ENCODE measurements around the gene C1QL1. TPM values are rescaled to one million over a fixed set of nuclear protein-coding genes. Genes with fewer than 3 reads are reported as not detected.

The C1QL1 gene
- total RNA-seq, 1 donor from 2014 or later: 1.4 TPM

DNA sequence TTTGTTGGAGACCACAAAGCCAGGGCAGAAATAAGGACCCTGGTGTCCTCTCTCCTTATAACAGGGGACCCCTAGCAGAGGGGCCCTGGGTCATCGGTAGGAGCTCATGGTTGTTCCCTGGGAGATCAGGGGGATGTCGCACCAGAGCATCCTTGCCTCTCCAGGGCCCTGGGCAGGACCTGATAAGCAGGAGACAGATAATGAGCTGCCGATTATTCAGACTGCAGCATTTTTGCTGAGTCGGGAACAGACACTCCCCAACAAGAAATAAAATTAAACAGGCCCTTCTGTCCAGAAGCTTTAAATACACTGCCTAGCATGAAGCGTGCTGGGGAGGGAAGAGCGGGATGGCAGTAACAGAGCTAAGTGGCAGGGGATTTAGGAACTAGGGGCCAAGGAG, 37.4 kb downstream of the C1QL1 start:
- H3K27me3 Mint-ChIP-seq (ENCODE audit: unreplicated experiment): no peaks in the 10 kb centered on the region
- no peaks in the 10 kb centered on the region for H3K9me3 Mint-ChIP-seq (ENCODE audit: unreplicated experiment)
- DNase-seq (ENCODE audit: extremely low spot score, unreplicated experiment): no peak
- no peak overlapping the region for H3K4me3 Mint-ChIP-seq (ENCODE audit: unreplicated experiment)
- H3K36me3 Mint-ChIP-seq (ENCODE audit: unreplicated experiment): peaks cover 8% of the 10 kb centered on the region
- TF ChIP-seq, protein P1, sequence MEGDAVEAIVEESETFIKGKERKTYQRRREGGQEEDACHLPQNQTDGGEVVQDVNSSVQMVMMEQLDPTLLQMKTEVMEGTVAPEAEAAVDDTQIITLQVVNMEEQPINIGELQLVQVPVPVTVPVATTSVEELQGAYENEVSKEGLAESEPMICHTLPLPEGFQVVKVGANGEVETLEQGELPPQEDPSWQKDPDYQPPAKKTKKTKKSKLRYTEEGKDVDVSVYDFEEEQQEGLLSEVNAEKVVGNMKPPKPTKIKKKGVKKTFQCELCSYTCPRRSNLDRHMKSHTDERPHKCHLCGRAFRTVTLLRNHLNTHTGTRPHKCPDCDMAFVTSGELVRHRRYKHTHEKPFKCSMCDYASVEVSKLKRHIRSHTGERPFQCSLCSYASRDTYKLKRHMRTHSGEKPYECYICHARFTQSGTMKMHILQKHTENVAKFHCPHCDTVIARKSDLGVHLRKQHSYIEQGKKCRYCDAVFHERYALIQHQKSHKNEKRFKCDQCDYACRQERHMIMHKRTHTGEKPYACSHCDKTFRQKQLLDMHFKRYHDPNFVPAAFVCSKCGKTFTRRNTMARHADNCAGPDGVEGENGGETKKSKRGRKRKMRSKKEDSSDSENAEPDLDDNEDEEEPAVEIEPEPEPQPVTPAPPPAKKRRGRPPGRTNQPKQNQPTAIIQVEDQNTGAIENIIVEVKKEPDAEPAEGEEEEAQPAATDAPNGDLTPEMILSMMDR (IDR thresholded peaks at IDR 0.05): no peak
- H3K27ac Mint-ChIP-seq (ENCODE audit: unreplicated experiment): no peak overlapping the region
- no peaks in the 10 kb centered on the region for H3K4me1 Mint-ChIP-seq (ENCODE audit: unreplicated experiment)

DNA sequence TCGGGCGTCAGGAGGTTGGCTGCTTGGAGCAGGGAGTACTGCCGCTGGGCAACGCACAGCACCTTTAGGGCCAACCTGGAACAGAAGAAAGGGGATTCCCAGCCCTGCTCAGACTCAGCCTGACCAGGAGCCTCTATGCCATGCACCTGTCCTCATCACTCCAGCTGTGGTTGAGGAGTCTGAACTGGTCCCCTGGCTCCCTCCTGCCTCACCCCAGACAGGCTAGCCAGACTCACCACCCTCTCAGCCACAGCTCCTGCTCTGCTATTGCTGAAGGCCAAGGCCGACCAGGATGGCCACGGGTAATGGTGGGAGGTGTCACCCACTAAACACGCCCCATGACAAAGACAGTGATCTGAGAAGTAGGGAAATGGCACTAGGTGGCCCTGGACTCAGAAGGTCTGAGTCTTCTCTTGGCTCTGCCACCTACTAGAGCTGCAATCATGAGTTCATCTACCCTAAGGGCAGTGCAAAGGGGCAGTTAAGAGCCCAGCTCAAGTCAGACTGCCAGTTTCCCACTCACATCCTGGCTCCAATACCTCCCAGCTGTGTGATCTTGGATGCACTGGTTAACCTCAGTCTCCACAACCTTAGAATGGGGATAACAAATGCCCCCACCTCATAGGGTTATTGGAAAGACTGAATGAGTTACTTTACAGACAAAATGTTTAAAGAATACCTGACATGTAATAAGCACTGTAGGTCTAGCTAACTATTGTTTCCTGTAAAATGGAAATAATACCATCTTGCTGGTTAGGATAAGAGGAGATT, 39.0 kb downstream of the C1QL1 start:
- Mint-ChIP-seq H3K9me3 (ENCODE audit: unreplicated experiment) (no peaks in the 10 kb centered on the region), H3K27me3 (ENCODE audit: unreplicated experiment) (no peaks in the 10 kb centered on the region), H3K36me3 (ENCODE audit: unreplicated experiment) (peaks cover 4% of the 10 kb centered on the region), H3K4me3 (ENCODE audit: unreplicated experiment) (no peak overlapping the region), H3K4me1 (ENCODE audit: unreplicated experiment) (no peaks in the 10 kb centered on the region), H3K27ac (ENCODE audit: unreplicated experiment) (no peak overlapping the region)
- TF ChIP-seq, protein P1 (IDR thresholded peaks at IDR 0.05): no peak
- DNase-seq (ENCODE audit: extremely low spot score, unreplicated experiment): no peak

DNA sequence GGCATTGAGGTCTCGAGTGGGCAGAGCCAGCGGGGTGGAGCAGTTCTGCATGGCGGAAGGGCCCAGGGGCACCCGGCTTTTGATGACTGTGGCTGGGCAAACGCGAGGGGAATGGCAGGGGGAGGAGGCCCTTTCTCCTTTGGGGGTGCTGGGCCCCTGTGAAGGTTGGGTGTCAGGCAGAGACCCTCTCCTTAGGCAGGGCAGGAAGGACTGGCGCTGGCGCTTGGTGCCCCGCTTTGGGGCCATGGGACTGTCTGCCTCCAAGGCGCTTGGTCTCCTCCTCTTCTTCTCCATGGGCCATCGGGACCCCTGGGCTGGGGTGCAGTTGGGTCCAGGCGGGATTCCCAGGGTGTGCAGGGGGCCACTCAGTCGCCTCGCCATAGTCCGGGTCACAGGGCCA, 40.0 kb downstream of the C1QL1 start:
- Mint-ChIP-seq H3K9me3 (ENCODE audit: unreplicated experiment) (no peaks in the 10 kb centered on the region), H3K36me3 (ENCODE audit: unreplicated experiment) (peaks cover 4% of the 10 kb centered on the region), H3K27me3 (ENCODE audit: unreplicated experiment) (no peaks in the 10 kb centered on the region), H3K27ac (ENCODE audit: unreplicated experiment) (no peak overlapping the region), H3K4me1 (ENCODE audit: unreplicated experiment) (no peaks in the 10 kb centered on the region), H3K4me3 (ENCODE audit: unreplicated experiment) (no peak overlapping the region)
- TF ChIP-seq, protein P1 (IDR thresholded peaks at IDR 0.05): no peak
- no peak for DNase-seq (ENCODE audit: extremely low spot score, unreplicated experiment)

DNA sequence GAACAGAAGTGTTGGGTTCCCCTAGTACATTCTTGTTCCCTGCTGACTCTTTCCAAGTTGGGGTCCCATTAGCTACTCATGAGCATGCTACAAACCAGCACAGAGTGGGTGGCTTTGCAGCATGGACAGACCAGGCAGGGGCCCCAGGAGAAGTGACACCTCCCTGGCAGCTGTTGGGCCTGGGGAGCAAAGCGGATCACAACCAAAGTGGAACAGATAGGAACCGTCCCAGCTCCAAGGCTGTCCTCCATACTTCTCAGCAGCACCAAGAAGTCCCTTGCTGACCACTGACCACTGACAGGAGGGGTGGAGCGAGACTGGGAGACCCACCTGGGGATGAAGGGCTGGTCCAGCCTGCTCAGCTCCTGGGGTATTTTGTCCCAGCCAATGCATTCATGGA, 40.4 kb downstream of the C1QL1 start:
- TF ChIP-seq, protein P1 (IDR thresholded peaks at IDR 0.05): no peak
- Mint-ChIP-seq H3K9me3 (ENCODE audit: unreplicated experiment) (no peaks in the 10 kb centered on the region), H3K27ac (ENCODE audit: unreplicated experiment) (no peak overlapping the region), H3K36me3 (ENCODE audit: unreplicated experiment) (peaks cover 4% of the 10 kb centered on the region), H3K27me3 (ENCODE audit: unreplicated experiment) (no peaks in the 10 kb centered on the region), H3K4me3 (ENCODE audit: unreplicated experiment) (no peak overlapping the region), H3K4me1 (ENCODE audit: unreplicated experiment) (no peaks in the 10 kb centered on the region)
- DNase-seq (ENCODE audit: extremely low spot score, unreplicated experiment): no peak

DNA sequence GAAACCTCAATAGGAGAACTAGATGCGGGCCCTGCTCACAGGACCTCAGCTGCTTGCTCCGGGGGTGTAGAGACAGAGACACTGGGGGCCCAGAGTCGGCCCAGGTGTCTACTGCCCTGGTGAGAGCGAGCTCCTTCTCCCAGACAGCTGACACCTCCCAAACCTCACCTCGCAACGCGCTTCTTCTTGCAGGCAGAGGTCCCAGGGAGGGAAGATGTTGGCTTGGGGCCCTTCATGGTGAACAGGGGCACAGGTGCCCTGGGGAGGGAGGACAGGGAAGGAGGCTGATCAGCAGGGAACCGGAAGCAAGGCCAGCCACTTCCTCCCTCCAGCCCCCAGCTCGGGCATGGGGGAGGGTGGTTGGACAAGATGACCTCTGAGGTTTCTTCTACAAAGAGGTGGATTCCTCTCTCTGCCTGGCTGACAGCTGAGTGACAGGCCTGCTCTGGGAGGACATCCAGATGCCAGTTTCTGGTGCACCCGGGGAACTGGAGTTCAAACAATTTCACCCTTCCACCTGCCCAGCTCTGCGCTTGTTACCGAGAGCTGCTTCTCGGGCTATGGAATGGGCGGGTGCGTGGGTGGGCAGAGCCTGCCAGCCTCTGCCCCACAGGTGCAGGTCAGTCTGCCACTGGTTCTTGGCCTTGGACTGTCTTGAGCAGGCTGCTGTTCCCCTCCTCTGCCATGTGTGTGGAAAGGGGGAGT, 41.1 kb downstream of the C1QL1 start:
- H3K4me3 Mint-ChIP-seq (ENCODE audit: unreplicated experiment): no peak overlapping the region
- TF ChIP-seq, protein P1 (IDR thresholded peaks at IDR 0.05): no peak
- no peak for DNase-seq (ENCODE audit: extremely low spot score, unreplicated experiment)
- no peak overlapping the region for H3K27ac Mint-ChIP-seq (ENCODE audit: unreplicated experiment)
- H3K9me3 Mint-ChIP-seq (ENCODE audit: unreplicated experiment): no peaks in the 10 kb centered on the region
- no peaks in the 10 kb centered on the region for H3K27me3 Mint-ChIP-seq (ENCODE audit: unreplicated experiment)
- peaks cover 4% of the 10 kb centered on the region for H3K36me3 Mint-ChIP-seq (ENCODE audit: unreplicated experiment)
- no peaks in the 10 kb centered on the region for H3K4me1 Mint-ChIP-seq (ENCODE audit: unreplicated experiment)
